Stimulated activated CD4-positive, alpha-beta T cell treated with anti-CD3 and anti-CD28 coated beads, Interleukin-15, amount 100 ng/mL, for 24 hours (primary cell): Measurements from ENCODE around the gene PPT1.

Experiments
- DNase-seq: peaks from one replicate; pipeline ENCODE4 v3.0.0-alpha.2; 2020

Gene PPT1

DNA sequence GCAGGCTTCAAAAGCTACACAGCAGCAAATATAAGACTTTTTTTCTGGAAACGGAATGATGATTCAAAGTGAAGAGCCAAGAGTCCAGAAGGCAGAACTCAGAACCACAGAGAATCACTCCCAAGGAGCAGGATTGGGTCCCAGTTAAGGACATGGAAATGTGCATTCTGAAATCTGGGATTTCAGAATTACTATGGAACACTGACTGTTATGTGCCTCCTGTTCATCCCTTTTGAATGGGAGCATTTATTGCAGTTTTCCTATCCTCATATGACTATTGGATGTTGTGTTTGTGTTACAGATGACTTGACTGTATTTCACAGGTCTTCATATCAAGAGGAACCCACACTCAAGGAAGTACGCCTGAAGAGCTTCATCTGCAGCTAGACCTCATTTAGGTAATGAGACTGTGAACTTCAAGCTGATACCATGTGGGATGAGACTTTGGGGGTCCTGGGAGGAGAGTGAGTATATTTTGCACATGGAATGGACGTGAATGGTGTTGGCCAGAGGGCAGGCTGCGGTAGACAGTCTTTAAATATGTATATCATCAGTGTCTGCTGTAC lies 73.6 kb downstream of the PPT1 start:
- no peak for DNase-seq
